ENCODE results near the gene TRIM33.

- TF ChIP-seq CTCF (IDR thresholded peaks at IDR 0.05), result no peak
- TF ChIP-seq POLR2A (IDR thresholded peaks at IDR 0.05), result no peak
Measured at GRCh38 chr1:114502080-114502479, 8.9 kb downstream of the TRIM33 start.

Data from Peyer's patch (tissue), 4 donors.